HG02798 (cell line): Measurements from ENCODE around the gene TAL2.
"Not testable (repeated sequence)": the region's sequence is repeated elsewhere in the genome, so short reads cannot be mapped to it uniquely, and the experiment has no call there.

ENCODE experiments used
- ATAC-seq: cut with Tn5 transposase; IDR thresholded peaks from one replicate; pipeline ENCODE4 v1.9.1; 2021; ENCODE audit warnings: mild to moderate bottlenecking; ENCODE audit not compliant: unreplicated experiment, poor library complexity

Gene TAL2

GRCh38 chr9:105702207-105702606 is 40.0 kb downstream of the TAL2 start:
- no peak for ATAC-seq

- ATAC-seq = not testable (repeated sequence)
Measured at GRCh38 chr9:105703638-105704037, 41.4 kb downstream of the TAL2 start.

DNA sequence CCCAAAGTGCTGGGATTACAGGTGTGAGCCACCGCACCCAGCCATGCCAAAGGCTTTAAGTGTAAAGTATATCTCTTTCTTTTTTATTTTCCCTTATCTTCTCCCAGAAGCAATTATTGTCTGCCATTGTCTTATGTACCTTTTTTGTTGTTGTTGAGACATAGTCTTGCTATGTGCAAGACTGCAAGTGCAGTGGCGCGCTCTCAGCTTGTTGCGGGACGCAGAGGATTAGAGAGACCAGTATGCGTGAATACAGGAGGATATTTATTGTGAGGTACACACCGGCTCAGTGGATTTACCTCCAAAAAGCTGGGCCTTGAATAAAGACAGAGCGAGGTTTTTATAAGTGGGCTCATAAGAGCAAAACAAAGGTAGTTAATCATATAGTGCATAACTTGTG is 43.9 kb downstream of the TAL2 start:
- no peak for ATAC-seq

- ATAC-seq = peak; percentile 67
Measured at GRCh38 chr9:105708405-105708804, 46.1 kb downstream of the TAL2 start.

GRCh38 chr9:105710638-105711037 is 48.4 kb downstream of the TAL2 start:
- no peak for ATAC-seq

DNA sequence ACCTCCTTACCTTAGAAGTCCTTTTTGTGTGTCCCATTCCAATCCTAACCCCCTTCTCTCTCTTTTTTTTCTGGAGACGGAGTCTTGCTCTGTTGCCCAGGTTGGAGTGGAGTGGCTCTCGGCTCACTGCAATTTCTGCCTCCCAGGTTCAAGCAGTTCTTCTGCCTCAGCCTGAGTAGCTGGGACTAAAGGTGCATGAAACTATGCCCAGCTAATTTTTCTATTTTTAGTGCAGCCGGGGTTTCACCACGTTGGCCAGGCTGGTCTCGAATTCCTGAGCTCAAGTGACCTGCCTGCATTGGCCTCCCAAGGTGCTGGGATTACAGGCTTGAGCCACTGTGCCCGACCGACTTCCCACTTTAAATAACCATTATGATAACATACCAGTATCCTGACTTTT is 49.6 kb downstream of the TAL2 start:
- ATAC-seq = no peak

DNA sequence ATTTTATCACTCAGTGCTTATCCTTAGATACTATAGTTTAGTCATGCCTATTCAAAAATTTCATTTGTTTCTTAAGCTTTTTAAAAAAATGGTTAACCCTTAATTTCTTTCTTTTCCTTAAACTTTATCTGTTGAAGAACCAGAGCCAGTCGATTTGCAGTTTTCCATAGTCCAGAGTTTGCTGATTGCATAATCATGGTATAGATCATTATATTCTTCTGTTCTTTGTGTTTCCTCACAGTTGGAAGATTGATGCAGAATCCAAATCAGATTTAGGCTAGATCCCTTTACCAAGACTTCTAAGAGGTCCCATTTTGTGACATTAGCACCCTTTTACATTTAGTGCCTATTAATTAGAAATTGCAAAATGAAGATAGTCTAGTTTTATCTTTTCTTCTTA is 50.0 kb downstream of the TAL2 start:
- no peak for ATAC-seq
